Stimulated activated CD4-positive, alpha-beta T cell treated with anti-CD3 and anti-CD28 coated beads, Interleukin-15, amount 100 ng/mL, for 24 hours (primary cell): ENCODE measurements around the gene ULK1.

Source experiments
- DNase-seq: peaks from one replicate; pipeline ENCODE4 v3.0.0-alpha.2; 2020

ULK1 gene

DNA sequence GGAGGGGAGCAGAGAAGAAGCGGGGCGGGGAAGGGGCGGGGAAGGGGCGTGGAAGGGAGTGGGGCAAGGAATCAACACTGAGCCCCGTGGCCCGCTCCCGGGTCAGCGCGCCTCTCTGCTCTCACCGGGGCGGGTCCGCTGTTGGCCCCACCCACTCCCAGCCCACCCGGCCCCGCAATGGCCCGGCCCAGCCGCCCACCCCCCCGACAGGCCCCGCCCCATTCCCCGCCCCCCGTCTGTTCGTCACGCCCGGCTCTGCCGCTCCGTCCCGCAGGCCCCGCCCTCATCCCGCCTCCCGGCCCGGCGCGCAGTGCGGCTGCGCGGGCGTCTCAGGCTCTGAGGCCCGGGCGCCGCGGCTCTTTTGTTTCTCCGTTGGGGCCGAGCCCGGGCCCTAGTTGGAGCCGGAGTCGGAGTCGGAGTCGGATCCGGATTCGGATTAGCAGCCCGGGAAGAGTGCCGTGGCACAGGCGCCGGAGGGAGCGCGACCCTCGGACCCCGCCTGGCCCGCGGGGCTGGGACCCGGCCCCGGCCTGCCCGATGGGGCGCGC is at the start of gene ULK1:
TSS of gene ULK1 (plus strand) at position 310 of the 548 bp plus-strand sequence. CDS start 380 bp downstream, outside the sequence.
- DNase-seq, result peak; percentile 94

DNA sequence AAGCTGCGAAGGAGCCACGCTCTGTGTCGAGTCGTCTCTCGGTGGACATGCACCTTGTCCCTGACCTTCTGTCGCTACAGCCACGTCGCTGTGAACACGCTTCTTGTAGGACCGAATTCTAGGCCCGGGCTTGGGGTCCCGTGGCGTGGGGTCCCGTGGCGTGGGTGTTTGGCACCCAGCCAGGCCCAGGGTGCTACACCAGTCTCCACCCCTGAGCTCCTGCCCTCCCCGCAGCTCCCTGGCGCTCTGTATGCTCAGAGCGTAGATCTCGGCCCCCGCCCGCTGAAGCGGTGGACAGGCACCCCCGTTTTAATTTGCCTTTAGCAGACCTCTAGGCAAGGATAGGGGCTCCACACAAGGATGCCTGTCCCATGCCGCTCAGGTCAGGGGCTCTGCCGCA is 49.8 kb upstream of the ULK1 start:
- no peak for DNase-seq

DNA sequence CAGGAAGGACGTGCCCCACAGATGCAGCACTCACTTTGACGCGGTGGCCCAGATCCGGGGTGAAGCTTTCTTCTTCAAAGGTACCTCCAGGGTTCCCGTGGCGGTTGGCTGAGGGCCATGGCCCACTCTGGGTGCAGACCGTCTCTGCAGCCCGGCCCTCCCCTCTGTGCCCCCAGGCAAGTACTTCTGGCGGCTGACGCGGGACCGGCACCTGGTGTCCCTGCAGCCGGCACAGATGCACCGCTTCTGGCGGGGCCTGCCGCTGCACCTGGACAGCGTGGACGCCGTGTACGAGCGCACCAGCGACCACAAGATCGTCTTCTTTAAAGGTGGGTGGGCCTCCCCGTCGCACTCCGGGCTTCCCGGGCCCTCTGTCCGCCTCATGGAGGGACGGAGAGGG is 49.3 kb upstream of the ULK1 start:
- no peak for DNase-seq

DNA sequence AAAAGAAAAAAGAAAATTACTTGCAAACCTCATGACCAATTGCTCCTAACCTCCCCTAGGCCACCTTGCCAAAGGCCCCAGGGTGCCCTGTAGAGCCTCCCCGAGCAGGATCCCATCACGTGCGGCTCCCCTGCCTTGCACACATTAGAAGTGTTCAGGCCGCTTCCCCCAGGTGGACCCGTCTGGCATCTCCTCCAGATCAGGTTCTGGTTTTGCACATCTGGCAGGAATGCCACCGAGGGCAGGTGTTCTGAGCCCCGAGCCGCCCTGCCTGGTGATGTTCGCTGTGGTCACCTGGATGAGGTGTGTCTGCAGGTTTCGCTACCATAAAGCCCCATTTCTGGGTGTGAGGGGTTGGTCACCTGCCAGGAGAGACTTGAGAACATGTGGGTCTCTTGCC is 47.0 kb upstream of the ULK1 start:
- DNase-seq, result no peak

DNA sequence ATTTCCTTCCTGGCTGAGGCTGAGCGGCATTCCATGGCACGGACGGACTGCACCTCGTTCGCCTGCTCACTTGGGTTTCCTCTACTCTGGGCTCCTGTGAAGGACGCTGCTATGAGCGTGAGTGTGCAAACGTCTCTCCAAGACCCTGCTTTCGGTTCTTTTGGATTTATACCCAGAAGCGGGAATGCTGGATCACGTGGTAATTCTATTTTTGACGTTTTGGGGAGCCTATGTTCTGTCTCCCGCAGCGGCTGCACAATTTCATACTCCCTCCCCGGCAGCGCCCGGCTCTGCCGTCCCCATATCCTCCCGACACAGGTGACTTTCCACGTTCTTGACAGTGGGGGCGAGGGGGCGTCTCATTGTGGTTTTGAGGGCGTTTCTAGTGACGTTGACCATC is 45.7 kb upstream of the ULK1 start:
- DNase-seq, result no peak

DNA sequence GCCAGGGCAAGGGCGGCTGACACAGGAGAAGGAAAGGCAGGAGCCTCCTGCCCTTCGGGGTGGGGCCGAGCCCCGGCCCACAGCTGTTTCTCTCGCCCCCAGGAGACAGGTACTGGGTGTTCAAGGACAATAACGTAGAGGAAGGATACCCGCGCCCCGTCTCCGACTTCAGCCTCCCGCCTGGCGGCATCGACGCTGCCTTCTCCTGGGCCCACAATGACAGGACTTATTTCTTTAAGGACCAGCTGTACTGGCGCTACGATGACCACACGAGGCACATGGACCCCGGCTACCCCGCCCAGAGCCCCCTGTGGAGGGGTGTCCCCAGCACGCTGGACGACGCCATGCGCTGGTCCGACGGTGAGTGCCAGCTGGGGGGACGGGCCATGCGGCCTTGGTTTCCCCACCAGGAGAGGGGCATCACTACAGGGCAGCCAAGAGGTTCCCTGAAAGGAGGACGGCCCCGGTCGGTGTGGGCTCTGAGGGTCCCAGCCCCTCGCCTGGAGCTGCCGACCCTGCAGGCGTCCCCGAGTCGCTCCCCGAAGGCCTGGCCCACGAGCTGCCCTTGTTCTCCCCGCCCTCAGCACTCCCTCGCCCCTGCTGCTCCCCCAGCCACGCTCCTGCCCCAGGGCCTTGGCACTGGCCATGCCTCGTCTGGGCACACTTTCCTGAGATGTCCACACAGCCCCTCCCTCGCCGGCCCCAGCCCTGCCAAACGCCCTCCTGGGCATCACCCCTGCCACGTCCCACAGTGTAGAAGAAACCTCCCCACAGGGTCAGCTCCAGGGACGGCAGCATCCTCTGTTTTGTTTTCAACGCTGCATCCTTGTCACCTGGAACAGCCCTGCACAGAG is 44.5 kb upstream of the ULK1 start:
- DNase-seq, result no peak

DNA sequence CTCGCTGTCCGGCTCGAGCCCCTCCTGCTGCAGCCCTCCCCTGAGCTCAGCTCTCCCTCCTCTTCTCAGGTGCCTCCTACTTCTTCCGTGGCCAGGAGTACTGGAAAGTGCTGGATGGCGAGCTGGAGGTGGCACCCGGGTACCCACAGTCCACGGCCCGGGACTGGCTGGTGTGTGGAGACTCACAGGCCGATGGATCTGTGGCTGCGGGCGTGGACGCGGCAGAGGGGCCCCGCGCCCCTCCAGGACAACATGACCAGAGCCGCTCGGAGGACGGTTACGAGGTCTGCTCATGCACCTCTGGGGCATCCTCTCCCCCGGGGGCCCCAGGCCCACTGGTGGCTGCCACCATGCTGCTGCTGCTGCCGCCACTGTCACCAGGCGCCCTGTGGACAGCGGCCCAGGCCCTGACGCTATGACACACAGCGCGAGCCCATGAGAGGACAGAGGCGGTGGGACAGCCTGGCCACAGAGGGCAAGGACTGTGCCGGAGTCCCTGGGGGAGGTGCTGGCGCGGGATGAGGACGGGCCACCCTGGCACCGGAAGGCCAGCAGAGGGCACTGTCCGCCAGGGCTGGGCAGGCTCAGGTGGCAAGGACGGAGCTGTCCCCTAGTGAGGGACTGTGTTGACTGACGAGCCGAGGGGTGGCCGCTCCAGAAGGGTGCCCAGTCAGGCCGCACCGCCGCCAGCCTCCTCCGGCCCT is 43.4 kb upstream of the ULK1 start:
- DNase-seq, result peak; percentile 40

DNA sequence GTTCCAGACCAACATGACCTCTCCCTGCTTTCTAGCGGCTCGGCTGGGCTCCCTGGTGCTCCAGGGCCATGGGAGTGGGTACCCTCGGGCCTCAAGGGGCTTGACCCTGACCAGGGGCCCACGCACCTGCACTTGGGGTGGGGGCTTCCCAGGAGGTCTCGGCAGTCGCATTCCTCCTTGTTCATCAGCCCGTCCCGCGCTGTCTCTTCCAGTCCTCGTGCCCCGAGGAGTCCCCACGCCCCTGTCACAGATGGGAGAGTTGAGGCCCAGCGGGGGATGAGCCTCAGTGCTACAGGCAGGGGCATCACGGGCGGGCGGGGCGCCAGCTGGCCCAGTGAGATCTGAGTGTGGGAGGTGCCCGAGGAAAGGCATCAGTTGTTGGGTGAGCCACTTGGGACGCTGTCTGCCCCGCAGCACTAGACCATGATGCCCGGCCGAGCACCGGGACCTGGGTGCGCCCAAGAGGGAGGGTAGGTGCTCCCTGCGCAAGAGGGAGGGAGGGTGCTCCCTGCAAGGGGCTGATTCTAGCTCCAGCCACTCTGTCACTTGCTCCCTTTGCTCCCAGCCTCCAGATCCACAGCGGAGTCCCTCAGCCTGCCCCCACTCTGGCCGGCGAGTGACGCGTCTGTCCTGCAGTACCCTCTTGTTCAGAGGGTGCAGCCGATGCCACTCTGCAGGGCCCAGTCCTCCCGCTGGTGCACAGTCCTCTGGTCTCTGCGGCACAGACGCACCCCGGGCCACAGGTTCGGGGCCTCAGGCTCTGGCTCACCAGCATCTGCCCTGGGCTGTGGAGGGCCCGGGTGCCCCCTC is 42.5 kb upstream of the ULK1 start:
- no peak for DNase-seq

DNA sequence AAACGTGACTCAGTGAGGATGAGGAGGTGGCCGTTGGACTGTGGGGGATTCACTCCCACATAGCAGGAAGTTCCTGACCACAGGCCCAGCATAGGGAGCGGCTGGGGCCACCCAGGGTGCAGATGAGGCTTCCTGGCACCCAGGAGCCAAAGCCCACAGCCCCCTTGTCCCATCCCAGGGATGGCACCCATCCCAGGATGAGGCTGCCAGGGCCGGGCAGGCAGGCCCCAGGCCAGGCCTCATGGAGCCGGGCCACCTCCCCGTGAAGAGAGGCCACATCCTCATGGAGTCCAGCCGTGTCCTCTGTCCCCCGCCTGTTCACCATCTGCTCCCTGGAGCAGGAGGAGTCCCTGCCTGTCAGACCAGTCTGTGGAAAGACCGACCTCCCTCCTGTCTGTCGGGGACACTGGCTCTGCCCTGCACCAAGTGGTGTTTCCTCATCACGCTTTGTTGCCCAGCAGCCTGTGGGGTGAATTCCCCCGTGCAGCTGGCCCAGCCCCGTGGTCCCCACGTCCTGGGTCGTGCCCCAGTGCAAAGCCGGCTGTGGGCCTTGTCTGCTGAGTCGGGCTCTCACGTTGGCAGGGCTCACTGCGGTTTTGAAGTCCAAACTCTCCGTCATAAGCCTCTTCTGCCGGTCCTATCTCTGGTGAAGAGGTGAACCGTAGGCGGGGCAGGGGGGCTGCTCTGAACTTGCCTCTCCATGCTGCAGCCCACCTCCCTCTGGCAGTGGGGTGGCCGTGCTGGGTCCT is 41.7 kb upstream of the ULK1 start:
- no peak for DNase-seq

DNA sequence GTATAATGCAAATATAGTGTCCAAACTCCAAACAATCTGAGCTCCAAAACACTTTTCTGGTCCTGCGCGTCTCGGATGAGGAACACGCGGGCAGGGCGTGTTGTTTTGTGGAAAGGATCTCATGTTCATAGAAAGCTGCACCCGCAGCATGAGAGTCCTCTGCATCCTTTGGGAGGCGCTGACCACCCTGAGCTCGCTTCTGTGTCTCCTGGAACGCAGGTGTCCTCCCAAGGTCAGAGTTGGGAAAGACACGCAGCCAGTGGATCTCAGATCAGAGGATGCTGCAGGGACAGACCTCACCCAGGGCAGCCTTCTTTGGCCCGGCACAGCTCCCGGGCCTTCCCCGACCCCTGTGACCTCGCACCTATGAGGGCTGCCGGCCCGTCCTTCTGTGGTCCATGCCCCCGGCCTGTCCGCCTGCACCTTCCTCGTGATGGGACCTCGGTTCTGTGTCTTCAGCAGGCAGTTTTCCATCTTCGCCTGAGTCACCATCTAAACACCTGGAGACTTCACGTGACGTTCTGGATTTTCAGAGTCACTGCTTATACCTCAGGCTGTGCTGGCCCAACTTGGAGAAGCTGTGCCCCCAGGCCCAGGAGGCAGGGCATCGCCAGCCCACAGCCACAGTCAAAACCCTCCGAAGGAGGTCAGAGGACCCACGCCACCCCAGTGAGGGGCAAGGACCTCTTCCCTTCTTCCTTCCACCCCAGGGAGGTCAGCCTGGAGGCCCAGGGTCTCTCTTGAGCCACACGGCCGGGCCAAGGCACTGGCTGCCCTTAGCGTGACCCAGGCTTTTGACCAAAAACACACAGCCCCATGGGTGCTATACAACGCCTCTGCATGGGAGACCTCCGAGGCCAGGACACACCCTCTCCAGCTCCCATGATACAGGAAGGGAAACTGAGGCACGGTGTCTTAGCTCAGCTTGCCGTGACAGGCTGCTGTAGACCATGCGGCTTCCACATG is 40.3 kb upstream of the ULK1 start:
- DNase-seq, result no peak

DNA sequence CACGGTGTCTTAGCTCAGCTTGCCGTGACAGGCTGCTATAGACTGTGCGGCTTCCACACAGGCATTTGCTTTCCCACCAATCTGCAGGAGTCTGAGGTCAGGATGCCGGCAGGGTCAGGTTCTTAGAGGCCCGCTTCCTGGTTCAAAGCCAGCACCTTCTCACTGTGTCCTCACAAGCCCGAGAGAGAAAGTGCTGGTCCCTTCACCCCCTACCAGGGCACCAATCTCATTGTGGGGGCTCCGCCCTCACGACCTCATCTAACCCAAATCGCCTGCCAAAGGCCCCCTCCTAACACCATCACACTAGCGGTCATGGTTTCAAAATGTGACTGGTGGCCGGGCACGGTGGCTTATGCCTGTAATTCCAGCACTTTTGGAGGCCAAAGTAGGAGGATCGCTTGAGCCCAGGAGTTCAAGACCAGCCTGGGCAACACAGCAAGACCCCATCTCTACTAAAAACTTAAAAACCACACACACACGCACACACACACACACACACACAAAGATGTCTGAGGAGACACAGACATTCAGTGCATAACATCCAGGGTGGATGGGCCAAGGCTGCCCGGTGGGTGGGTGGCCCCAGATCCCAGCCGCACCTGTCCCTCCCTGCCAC is 39.5 kb upstream of the ULK1 start:
- DNase-seq, result no peak

DNA sequence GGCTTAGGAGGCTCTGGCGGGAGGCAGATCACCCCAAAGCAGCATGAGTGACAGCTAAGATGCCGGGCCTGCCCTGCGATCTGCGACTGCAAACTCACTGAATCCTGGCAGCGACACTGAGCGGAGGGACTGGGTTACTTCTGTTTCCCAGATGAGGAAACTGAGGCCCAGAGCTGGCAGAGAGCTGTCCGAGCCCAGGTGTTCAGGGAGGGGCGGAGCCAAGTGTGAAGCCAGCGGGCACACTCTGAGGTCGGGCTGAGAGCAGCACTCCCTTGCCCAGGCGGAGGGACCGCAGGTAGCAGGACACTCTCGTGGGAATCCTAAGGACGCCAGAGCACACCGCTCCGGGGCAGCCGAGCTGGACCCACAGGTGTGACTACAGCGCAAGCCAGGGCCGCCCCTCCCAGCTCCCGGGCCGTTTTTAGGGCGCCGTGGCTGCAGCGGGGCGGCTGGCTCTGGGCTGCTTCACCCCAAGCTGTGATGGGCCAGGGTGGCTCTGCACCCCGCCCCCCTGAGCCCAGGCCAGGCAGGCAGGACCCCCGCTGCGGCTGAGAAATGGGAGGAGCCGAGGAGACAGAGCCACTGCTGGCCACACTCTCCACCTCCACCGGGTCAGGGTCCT is 38.8 kb upstream of the ULK1 start:
- DNase-seq, result no peak

DNA sequence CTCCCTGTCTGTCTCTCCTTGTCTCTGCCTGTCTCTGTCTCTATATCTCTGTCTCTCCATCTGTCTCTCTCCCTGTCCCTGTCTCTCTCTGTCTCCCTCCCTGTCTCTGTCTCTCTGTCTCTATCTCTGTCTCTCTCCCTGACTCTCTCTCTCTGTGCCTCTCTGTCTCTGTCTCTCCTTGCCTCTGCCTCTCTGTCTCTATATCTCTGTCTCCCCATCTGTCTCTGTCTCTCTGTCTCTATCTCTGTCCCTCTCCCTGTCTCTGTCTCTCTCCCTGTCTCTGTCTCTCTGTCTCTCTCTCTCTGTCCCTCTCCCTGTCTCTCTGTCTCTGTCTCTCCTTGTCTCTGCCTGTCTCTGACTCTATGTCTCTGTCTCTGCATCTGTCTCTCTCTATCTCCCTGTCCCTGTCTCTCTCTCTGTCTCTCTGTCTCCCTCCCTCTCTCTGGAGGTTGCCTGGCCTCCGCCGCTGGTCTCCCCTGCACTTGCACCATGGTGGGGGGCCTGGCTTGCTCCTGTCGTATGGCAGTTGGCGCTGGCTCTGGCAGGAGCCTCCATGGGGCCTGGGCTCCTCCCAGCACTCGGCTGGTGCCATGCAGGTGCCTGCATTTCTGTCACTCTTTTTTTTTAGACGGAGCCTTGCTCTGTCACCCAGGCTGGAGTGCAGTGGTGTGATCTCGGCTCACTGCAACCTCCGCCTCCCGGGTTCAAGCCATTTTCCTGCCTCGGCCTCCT is 37.9 kb upstream of the ULK1 start:
- no peak for DNase-seq

DNA sequence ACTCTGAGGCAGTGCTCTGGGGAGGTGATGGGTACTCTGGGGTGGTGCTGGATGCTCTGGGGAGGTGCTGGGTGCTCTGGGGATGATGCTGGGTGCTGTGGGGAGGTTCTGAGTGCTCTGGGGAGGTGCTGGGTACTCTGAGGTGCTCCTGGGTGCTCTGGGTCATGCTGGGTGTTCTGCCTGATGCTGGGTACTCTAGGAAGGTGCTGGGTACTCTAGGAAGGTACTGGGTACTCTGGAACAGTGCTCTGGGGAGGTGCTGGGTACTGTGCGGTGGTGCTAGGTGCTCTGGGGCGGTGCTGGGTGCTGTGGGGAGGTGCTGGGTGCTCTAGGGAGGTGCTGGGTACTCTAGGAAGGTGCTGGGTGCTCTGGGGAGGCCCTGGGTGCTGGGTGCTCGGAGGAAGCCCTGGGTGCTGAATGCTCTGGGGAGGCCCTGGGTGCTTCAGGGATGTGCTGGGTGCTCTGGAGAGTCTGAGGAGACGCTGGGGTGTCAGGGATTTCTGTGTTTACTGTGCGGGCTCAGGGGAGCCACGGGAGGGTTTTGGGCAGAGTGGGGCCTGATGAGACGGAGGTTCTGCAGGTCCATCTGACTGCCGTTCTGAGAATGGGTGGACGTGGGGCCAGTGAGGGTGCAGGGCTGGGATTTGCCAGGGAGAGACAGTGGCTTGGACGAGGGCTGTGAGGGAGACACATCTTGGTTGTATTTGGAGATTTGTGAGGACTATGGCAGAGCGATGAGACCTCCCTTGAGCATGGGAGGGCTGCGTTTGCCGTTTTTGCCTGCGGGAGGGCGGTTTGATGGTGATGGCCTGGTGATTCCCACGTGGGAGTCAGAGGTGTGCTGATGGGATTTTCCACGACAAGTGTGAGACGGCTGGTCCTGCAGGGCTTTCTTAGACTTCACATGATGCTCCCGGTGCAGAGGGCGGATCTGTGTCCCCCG is 36.2 kb upstream of the ULK1 start:
- DNase-seq, result no peak

DNA sequence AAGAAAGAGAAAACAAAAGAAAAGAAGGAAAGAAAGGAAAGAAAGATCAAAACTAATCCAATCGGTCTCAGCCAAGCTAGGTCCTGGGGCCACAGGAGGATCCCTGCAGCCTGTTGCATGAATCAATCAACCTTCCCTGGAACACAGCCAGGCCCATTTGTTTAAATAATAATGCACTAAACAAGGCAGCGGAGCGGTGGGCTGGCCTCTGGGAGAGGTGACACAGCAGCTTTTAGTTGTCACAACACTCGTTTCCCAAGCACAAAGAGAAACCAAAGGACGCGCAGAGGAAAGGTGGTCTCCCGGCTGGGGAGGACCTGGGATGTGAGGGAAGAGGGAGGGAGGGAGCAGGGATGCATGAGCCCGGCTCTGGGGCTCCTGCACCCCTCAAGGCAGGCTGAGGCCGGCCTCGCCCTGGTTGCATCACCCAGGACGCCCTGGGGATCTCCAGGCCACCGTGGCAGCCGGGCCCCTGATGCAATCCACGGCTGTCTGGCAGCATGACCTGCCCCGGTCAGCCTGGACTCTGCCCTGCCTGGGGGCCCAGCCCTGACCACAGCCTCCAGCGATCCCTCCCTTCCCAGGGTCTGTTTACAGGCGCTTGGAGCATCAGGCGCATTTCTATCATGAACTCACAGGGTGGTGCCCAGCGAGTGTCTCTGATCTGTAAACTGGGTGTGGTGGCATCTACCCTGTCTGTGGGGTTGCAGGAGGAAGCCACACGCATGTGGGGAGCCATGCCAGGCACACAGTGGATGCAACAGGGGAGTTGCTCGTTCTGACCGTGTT is 33.8 kb upstream of the ULK1 start:
- no peak for DNase-seq

DNA sequence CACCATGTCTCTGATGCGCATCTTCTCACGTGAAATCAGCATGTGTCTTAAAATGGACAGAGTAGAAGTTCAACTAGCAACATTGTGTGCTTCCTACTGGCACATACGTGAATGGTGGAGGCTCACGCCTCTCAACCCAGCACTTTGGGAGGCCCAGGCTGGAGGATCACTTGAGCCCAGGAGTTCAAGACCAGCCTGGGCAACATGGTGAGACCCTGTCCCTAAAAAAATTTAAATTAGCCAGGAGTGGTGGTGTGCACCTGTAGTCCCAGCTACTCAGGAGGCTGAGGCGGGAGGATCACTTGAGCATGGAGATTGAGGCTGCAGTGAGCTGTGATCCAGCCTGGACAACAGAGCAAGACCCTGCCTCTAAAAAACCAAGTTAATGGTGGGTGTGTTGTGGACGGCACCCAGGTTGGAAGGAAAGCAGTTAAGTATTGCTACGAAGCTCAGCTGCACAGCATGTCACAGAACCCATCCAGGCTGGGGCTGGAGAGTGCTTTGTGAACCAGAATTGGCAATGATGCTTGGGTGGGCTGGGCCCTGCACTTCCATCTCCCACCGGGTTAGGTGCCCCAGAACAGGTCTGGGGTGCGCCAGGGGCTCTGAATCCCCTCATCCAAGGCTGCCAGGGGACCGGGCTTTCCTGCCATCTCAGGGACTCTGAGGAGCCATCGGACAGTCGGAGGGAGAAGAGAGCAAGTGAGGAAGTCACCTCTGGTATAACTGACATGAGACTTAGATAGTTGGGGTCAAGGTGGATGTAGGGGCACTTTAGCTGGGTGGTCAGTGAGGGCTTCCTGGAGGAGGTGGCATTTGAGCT is 33.0 kb upstream of the ULK1 start:
- no peak for DNase-seq

DNA sequence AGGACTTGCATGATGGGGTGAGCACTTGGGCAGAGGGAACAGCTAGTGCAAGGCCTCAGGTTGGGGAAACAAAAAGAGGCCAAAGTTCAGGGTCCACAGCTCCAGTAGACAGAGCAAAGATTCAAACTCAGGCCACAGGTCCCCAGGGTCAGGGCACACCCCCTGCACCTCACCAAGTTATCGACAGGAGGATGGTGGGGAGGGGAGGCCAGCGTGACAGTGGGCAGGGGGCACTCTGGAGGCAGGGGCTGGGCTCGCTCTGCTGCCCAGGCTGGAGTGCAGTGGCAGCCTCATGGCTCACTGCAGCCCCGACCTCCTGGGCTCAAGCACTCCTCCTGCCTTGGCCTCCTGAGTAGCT is 32.4 kb upstream of the ULK1 start:
- no peak for DNase-seq
